C4-2B (cell line): ENCODE measurements around the gene LRRC59.
"Not testable (repeated sequence)": the region's sequence is repeated elsewhere in the genome, so short reads cannot be mapped to it uniquely, and the experiment has no call there.

Source experiments
- H3K27ac ChIP-seq: fragments of 450-650 bp; 2 replicates; pipeline ENCODE4 v1.5.1; 2017
- CTCF ChIP-seq: fragments of 450-650 bp; conservative IDR thresholded peaks from 2 replicates; pipeline ENCODE4 v1.5.1; 2017; ENCODE audit warnings: mild to moderate bottlenecking
- ZFX ChIP-seq: fragments of 450-650 bp; IDR thresholded peaks from 2 replicates; pipeline ENCODE4 v1.6.1; 2017

Gene LRRC59

DNA sequence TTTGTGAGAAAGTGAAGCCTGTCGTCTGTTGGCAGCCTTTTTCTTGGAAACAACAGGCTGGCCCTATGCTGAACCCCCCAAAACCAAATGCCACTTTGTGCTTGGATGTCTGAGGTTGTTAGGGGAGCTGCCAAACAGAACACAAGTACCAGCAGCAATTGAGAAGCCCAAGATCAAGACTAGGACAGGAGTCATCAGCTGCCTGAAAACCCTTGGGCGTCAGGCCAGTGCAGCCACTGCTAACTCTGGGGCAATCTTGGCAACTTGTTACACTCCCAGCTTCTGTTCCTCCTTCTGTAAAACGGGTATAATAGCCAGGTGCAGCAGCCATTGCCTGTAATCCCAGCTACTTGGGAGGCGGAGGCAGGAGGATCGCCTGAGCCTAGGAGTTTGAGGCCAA is 9.3 kb upstream of the LRRC59 start:
- H3K27ac ChIP-seq, result no peak overlapping the region
- no peak for TF ChIP-seq CTCF
- TF ChIP-seq ZFX, result no peak

DNA sequence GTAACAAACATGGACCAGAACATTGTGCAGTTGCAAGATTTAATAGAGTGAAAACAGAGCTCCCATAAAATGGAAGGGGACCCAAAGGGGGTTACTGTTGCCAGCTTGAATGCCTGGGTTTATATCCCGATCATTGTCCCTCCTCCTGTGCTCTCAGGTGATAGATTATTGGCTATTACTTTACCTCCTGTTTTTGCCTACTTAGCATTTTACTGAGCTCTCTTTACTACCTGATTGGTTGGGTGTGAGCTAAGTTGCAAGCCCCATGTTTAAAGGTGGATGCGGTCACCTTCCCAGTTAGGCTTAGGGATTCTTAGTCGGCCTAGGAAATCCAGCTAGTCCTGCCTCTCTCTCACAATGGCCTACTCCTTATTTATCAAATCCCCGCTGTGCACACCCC is 8.0 kb upstream of the LRRC59 start:
- not testable (repeated sequence) for H3K27ac ChIP-seq

- H3K27ac ChIP-seq, result not testable (repeated sequence)
Measured at GRCh38 chr17:50399591-50399990, 2.3 kb upstream of the LRRC59 start.

GRCh38 chr17:50398672-50399071 is 1.3 kb upstream of the LRRC59 start:
- not testable (repeated sequence) for H3K27ac ChIP-seq

- TF ChIP-seq ZFX (no peak), CTCF (no peak)
- H3K27ac ChIP-seq, result peak overlapping the region; percentile 91
Measured at GRCh38 chr17:50397919-50398285, 579 bp upstream of the LRRC59 start.

DNA sequence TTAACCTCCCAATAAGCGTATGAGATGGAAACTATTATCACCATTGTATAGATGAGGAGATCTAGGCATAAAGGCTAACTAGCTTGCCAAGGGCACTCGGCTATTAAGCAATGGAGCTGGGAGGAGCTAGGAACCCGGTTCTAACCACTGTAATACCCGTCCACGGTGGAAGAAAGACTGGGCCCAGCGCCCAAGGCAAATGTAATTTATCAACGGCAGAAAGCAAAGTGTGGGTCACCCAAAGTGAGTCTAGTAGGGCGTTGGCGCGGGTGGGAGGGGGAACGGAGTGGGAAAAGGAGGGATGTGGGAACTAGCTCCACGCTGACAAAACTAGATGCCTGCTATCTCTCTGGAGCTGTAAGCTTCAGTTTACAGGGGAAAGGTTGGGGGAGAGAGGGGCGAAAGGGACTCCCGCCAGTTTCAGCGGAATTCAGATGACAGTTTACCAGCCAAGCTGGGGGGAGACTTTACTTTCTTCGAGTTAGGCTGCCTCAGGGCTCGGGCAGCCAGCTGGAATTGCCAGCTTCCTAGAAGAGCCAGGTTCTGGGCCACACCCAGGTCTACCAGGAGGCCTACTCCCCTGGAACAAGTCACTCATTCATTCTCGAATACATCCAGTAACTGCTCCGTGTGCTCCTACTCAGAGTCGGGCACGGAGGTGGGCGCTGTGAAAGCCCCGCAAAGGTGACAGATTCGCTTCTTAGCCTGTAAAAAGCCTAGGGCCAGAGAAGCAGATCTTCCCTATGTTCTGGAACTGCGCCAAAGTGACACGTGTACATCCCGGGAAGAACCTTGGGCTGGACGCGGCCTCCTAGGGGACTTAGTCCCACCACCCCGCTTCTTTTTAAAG is 837 bp downstream of the LRRC59 start:
- TF ChIP-seq ZFX (peak; percentile 67), CTCF (no peak)
- peak overlapping the region; percentile 91 for H3K27ac ChIP-seq

- H3K27ac ChIP-seq, result no peak overlapping the region
Measured at GRCh38 chr17:50394711-50395110, 2.6 kb downstream of the LRRC59 start.

DNA sequence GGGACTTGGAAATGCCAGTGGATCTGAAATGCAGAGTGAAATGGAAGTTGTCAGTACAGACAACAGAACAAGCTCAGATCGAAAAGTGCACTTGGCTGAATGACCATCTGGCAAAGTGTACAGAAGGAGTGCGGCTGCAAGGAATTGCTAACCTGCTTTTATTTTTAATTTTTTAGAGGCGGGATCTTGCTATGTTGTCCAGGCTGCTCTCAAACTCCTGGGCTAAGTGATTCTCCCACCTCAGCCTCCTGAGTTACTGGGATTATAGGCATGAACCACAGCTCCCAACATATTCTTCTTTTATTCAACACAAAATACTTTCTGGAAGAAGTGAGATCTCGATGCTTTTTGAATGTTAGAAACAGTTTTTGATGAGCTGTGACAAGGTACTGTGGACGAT is 3.6 kb downstream of the LRRC59 start:
- TF ChIP-seq CTCF, result no peak
- no peak for TF ChIP-seq ZFX
- no peak overlapping the region for H3K27ac ChIP-seq

More at GRCh38 chr17:50394711-50395110, 2.6 kb downstream of the LRRC59 start:
- TF ChIP-seq ZFX (no peak), CTCF (no peak)

DNA sequence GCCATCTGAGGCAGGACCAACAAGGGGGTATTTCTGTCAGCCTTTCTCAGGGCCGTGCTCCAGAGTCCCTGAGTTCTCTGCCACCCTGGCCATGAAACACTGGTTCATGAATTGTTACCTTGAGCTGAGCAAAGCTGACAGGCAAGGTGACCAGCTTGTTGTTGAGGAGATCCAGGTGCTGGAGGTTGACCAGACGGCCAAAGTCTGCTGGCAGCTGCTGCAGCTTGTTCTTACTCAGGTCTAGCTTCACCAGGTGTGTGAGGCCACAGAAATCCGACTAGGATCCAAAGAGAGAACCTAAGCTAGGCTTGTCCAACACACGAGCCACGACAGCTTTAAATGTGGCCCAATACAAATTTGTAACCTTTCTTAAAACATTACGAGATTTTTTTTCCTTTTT is 4.7 kb downstream of the LRRC59 start:
- TF ChIP-seq ZFX, result no peak
- TF ChIP-seq CTCF, result no peak
- H3K27ac ChIP-seq, result no peak overlapping the region
